ENCODE data around the gene MLLT11.

DNA sequence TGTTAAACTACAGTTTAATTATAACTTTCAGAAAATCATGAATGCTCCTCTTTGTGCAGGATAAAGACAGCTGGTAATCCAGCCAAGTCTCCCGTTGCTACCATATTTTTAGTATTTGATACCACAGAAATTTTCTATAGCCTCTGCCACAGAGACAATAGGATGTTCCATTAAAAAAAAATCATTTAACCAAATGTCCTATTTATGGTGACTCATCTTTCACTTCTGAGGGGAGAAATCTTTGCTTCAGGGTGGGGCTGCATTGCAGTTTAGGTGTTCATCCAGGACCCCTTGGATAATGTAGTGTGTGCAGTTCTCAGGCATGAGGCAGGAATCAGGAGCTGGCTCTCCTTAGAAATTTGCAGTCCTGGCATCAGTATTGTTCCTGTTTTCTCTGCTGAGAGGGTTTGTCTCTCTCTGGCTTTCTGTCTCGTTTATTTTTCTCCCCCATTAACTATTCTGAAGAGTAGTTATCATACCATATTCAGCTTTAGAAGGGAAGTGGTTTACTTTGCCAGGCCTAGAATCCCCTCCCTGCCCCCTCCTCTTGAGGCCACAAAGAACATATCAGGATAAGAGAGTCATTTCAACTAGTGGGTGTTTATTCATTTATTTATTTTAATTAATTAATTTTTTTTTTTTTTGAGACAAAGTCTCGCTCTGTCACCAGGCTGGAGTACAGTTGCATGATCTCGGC is 48.9 kb upstream of the MLLT11 start:
- TF ChIP-seq POLR2A (IDR thresholded peaks at IDR 0.05) (no peak), CTCF (IDR thresholded peaks at IDR 0.05) (no peak)

Measured in heart left ventricle (tissue), 13 donors.